H1 (cell line): ENCODE results near the gene GOLGA8S. TPM values are rescaled to one million over a fixed set of nuclear protein-coding genes. Genes with fewer than 3 reads are reported as not detected.

Source experiments
- CTCF ChIA-PET: fragments of 300-600 bp; sonication (Branson Sonifier 250); formaldehyde crosslinking; loops from one replicate; lab custom pipeline; 2021; ENCODE audit not compliant: partially characterized antibody; lab: Charles Lee
- POLR2A ChIA-PET: fragments of 300-600 bp; sonication (Branson Sonifier 250); formaldehyde crosslinking; loops from one replicate; lab custom pipeline; 2021; ENCODE audit warnings: inconsistent platforms; ENCODE audit not compliant: partially characterized antibody; lab: Charles Lee
- DNase-seq, 2 experiments: peaks; one replicate each; pipeline versions ENCODE4 v3.0.0 to v3.0.0-alpha.2; 2010 to 2022; ENCODE audit warnings: low spot score in 2 of 2, low read depth in 1 of 2, mixed read lengths in 1 of 2
- FAIRE-seq: peaks from 2 replicates; lab custom pipeline; 2011; peaks lifted over from hg19 to GRCh38; lab: Jason Lieb, UNC
- H2AFZ ChIP-seq: 2 replicates; pipeline ENCODE4 v1.8.1; 2012; ENCODE audit warnings: low read length, inconsistent platforms
- H2AK5ac ChIP-seq: 2 replicates; pipeline ENCODE4 v1.6.1; 2013; ENCODE audit warnings: low read depth, low read length
- H2BK120ac ChIP-seq: replicated peaks from 2 replicates; pipeline ENCODE3; 2013; ENCODE audit warnings: low read depth, low read length, inconsistent platforms
- H2BK12ac ChIP-seq: 2 replicates; pipeline ENCODE4 v1.6.1; 2013; ENCODE audit warnings: low read depth, low read length
- H2BK15ac ChIP-seq: 2 replicates; pipeline ENCODE4 v1.6.1; 2013; ENCODE audit warnings: low read length
- H2BK20ac ChIP-seq: 2 replicates; pipeline ENCODE4 v1.6.1; 2013; ENCODE audit warnings: low read length
- H2BK5ac ChIP-seq: 2 replicates; pipeline ENCODE4 v1.6.1; 2013; ENCODE audit warnings: low read depth, low read length
- H3K14ac ChIP-seq: 2 replicates; pipeline ENCODE4 v1.6.1; 2013; ENCODE audit warnings: inconsistent platforms; ENCODE audit not compliant: insufficient read length
- H3K18ac ChIP-seq: 2 replicates; pipeline ENCODE4 v1.6.1; 2013; ENCODE audit warnings: low read length; ENCODE audit errors: extremely low read depth
- H3K23ac ChIP-seq: 2 replicates; pipeline ENCODE4 v1.6.1; 2013; ENCODE audit warnings: inconsistent platforms; ENCODE audit not compliant: insufficient read length
- H3K23me2 ChIP-seq: 2 replicates; pipeline ENCODE4 v1.6.1; 2013; ENCODE audit warnings: low read depth, low read length
- H3K27ac ChIP-seq: 2 replicates; pipeline ENCODE4 v1.6.1; 2011; ENCODE audit warnings: low read depth, low read length, inconsistent platforms
- H3K27me3 ChIP-seq, 4 experiments: replicated peaks in 1 of 4; 1 replicate in 1 of 4; 2 replicates in 3 of 4; pipeline versions ENCODE4 v1.6.1 to v1.8.1; 2011 to 2013; ENCODE audit warnings: low read length in 3 of 4, mild to moderate bottlenecking in 3 of 4, inconsistent platforms in 2 of 4, mixed read lengths in 2 of 4, moderate library complexity in 1 of 4; ENCODE audit not compliant: control insufficient read depth in 3 of 4, insufficient read depth in 3 of 4; ENCODE audit errors: extremely low read depth in 1 of 4
- H3K36me3 ChIP-seq, 4 experiments: 2 replicates each; pipeline versions ENCODE4 v1.6.1 to v1.8.1; 2011 to 2013; ENCODE audit warnings: mild to moderate bottlenecking in 4 of 4, low read length in 3 of 4, moderate library complexity in 2 of 4, control low read depth in 1 of 4, inconsistent platforms in 1 of 4; ENCODE audit not compliant: insufficient read depth in 4 of 4, control insufficient read depth in 2 of 4
- H3K4ac ChIP-seq: replicated peaks from 2 replicates; pipeline ENCODE3; 2013; ENCODE audit warnings: low read length, low read depth, mixed read lengths, inconsistent platforms; ENCODE audit not compliant: insufficient read length
- H3K4me1 ChIP-seq, 4 experiments: replicated peaks in 1 of 4; 1 replicate in 1 of 4; 2 replicates in 3 of 4; pipeline versions ENCODE4 v1.6.1 to v1.8.1; 2011 to 2013; ENCODE audit warnings: low read length in 3 of 4, inconsistent platforms in 2 of 4, mixed read lengths in 1 of 4; ENCODE audit not compliant: insufficient read depth in 4 of 4, control insufficient read depth in 3 of 4
- H3K4me2 ChIP-seq, 2 experiments: 2 replicates each; pipeline versions ENCODE4 v1.6.1 to v1.8.1; 2011 to 2013; ENCODE audit warnings: low read depth in 2 of 2, low read length in 2 of 2, control low read depth in 1 of 2, inconsistent platforms in 1 of 2, mild to moderate bottlenecking in 1 of 2; ENCODE audit not compliant: insufficient read depth in 1 of 2
- H3K4me3 ChIP-seq, 4 experiments: fragments of 200-600, 300-600 bp in 1 of 4; sonication (generic), shearing (Covaris generic), sonication (Bioruptor Twin) in 1 of 4; 2 replicates each; pipeline versions ENCODE4 v1.5.1 to v1.8.1; 2011 to 2016; ENCODE audit warnings: low read length in 4 of 4, low read depth in 3 of 4, control low read depth in 2 of 4, inconsistent platforms in 2 of 4, mild to moderate bottlenecking in 2 of 4, mixed read lengths in 1 of 4, moderate library complexity in 1 of 4; ENCODE audit not compliant: insufficient read depth in 2 of 4; ENCODE audit errors: extremely low read depth in 1 of 4
- H3K56ac ChIP-seq: replicated peaks from 2 replicates; pipeline ENCODE3; 2013; ENCODE audit warnings: low read depth, mild to moderate bottlenecking, mixed read lengths, low read length, inconsistent platforms; ENCODE audit not compliant: insufficient read length
- H3K79me1 ChIP-seq: 2 replicates; pipeline ENCODE4 v1.6.1; 2013; ENCODE audit warnings: low read depth, low read length, control low read depth
- H3K79me2 ChIP-seq, 2 experiments: 2 replicates each; pipeline versions ENCODE4 v1.6.1 to v1.8.1; 2012 to 2013; ENCODE audit warnings: low read length in 2 of 2, mild to moderate bottlenecking in 2 of 2, inconsistent platforms in 1 of 2; ENCODE audit not compliant: insufficient read depth in 2 of 2, control insufficient read depth in 1 of 2
- H3K9ac ChIP-seq, 4 experiments: replicated peaks in 1 of 4; 1 replicate in 1 of 4; 2 replicates in 3 of 4; pipeline versions ENCODE4 v1.6.1 to v1.8.1; 2011 to 2013; ENCODE audit warnings: low read depth in 3 of 4, low read length in 3 of 4, control low read depth in 2 of 4, mild to moderate bottlenecking in 2 of 4, moderate library complexity in 2 of 4, inconsistent platforms in 1 of 4; ENCODE audit errors: extremely low read depth in 1 of 4
- H3K9me3 ChIP-seq, 2 experiments: 2 replicates each; pipeline versions ENCODE4 v1.6.1 to v1.8.1; 2012 to 2013; ENCODE audit warnings: mild to moderate bottlenecking in 2 of 2, moderate library complexity in 2 of 2, control low read depth in 1 of 2, inconsistent platforms in 1 of 2, low read depth in 1 of 2, low read length in 1 of 2, mixed read lengths in 1 of 2; ENCODE audit not compliant: insufficient read depth in 2 of 2
- H4K20me1 ChIP-seq, 2 experiments: replicated peaks in 1 of 2; 2 replicates each; pipeline versions ENCODE3 to v1.8.1; 2011 to 2013; ENCODE audit warnings: inconsistent platforms in 2 of 2, low read length in 2 of 2, mild to moderate bottlenecking in 1 of 2; ENCODE audit not compliant: insufficient read depth in 2 of 2, control insufficient read depth in 1 of 2
- H4K5ac ChIP-seq: 2 replicates; pipeline ENCODE4 v1.6.1; 2013; ENCODE audit warnings: low read length, low read depth, mixed read lengths, inconsistent platforms; ENCODE audit not compliant: insufficient read length
- H4K8ac ChIP-seq: 2 replicates; pipeline ENCODE4 v1.8.0; 2013; ENCODE audit warnings: mild to moderate bottlenecking, moderate library complexity, low read length, inconsistent platforms; ENCODE audit not compliant: insufficient read depth; ENCODE audit errors: extremely low read depth
- H4K91ac ChIP-seq: replicated peaks from 2 replicates; pipeline ENCODE3; 2013; ENCODE audit warnings: low read length, mixed read lengths, inconsistent platforms; ENCODE audit not compliant: insufficient read length
- KDM5A ChIP-seq: fragments of 200-600 bp; IDR thresholded peaks from 2 replicates; pipeline ENCODE4 v1.7.1; 2012; ENCODE audit warnings: mild to moderate bottlenecking, low read length, inconsistent platforms, mixed read lengths
- NRF1 ChIP-seq: IDR thresholded peaks from 2 replicates; pipeline ENCODE4 v1.6.1; 2011; ENCODE audit warnings: mild to moderate bottlenecking, low read depth, low read length, improper control_type of control experiment
- POLR2A ChIP-seq, 2 experiments: IDR thresholded peaks; 1 replicate in 1 of 2; 2 replicates in 1 of 2; pipeline ENCODE4 v1.6.1; 2011; ENCODE audit warnings: low read depth in 2 of 2, low read length in 2 of 2, mild to moderate bottlenecking in 2 of 2; ENCODE audit errors: control extremely low read depth in 1 of 2
- SIRT6 ChIP-seq: IDR thresholded peaks from one replicate; pipeline ENCODE4 v1.7.1; 2012; ENCODE audit warnings: low read length, inconsistent platforms
- TBP ChIP-seq: IDR thresholded peaks from 2 replicates; pipeline ENCODE4 v1.6.1; 2011; ENCODE audit warnings: low read depth, low read length, improper control_type of control experiment
- WGBS, 2 experiments: shearing (Covaris generic) in 1 of 2; methylation state at CpG; one replicate each; pipeline versions ENCODE4 v1.1.6 to v1.1.7; 2013 to 2015; ENCODE audit warnings: low lambda C conversion rate in 2 of 2, mixed read lengths in 2 of 2, inconsistent platforms in 1 of 2, low coverage in 1 of 2, missing lambda C conversion rate in 1 of 2; ENCODE audit not compliant: insufficient replicate concordance in 2 of 2, insufficient coverage in 1 of 2, insufficient read length in 1 of 2; ENCODE audit errors: extremely low coverage in 1 of 2, missing lambda C conversion rate in 1 of 2; 5-methylcytosine and 5-hydroxymethylcytosine counted together
- polyA plus RNA-seq, 7 experiments: library from polyadenylated mRNA; depleted of rRNA in 3 of 7; stranded (reverse) in 5 of 7; unstranded in 2 of 7; fragments of >200 nt in 5 of 7; fragments of 200-250 nt in 2 of 7; gene quantifications; 1 replicate in 5 of 7; 2 replicates in 1 of 7; 4 replicates in 1 of 7; pipeline versions ENCODE4 v1.2.1 to v1.2.3, GENCODE V29; 2011 to 2013; ENCODE audit warnings: missing spikeins in 2 of 7, mixed read lengths in 2 of 7
- total RNA-seq: library from RNA; stranded (reverse); fragmentation: NEBNext Ultra II Directional; extraction: Animal tissue kit (Norgen Biotek cat#: 25700); gene quantifications from 2 replicates; pipeline ENCODE4 v1.2.1, GENCODE V29; 2021

Gene GOLGA8S
- total and polyA plus RNA-seq, 2 of the 8 experiments (the other 6 are each of a cell fraction or from before 2014, with no cell fraction given): 0.05 to 0.17 TPM

- Histone ChIP-seq H3K79me1 (no peaks in the 10 kb centered on the region), H2BK20ac (no peak overlapping the region), H4K91ac (no peak overlapping the region), H4K8ac (no peak overlapping the region), H3K9me3 (peaks cover 8 to 24% of the 10 kb centered on the region in 2 experiments), H3K4me1 (no peaks in the 10 kb centered on the region), H2AFZ (no peak overlapping the region), H4K20me1 (no peaks in the 10 kb centered on the region), H3K4me3 (no peak overlapping the region), H3K9ac (no peak overlapping the region), H3K4ac (no peak overlapping the region), H2BK12ac (no peak overlapping the region), H3K23me2 (no peaks in the 10 kb centered on the region), H3K23ac (no peak overlapping the region), H3K27me3 (no peaks in the 10 kb centered on the region), H2BK120ac (no peak overlapping the region)
- no peak for FAIRE-seq
- POLR2A ChIA-PET: no interaction called here
- TF ChIP-seq SIRT6 (no peak), KDM5A (no peak), NRF1 (no peak), TBP (no peak), POLR2A (IDR thresholded peaks at IDR 0.05; ENCODE audit: control extremely low read depth in 1 of 2, low read depth in 2 of 2, low read length in 2 of 2) (no peak)
- TF ChIP-seq, all 59 proteins: peak for 0
- H3K18ac ChIP-seq: no peak overlapping the region
- H4K5ac ChIP-seq: no peak overlapping the region
- no peak overlapping the region for H2BK5ac ChIP-seq
- H2BK15ac ChIP-seq: no peak overlapping the region
- no peak overlapping the region for H2AK5ac ChIP-seq
- no peak overlapping the region for H3K14ac ChIP-seq
- H3K4me2 ChIP-seq: no peak overlapping the region
- H3K56ac ChIP-seq: no peak overlapping the region
- no peak overlapping the region for H3K27ac ChIP-seq
- CTCF ChIA-PET: no interaction called here
- WGBS, 2 experiments: 65% methylated on average over 2 of the region's 2 CpGs; no CpG with 5 or more reads in 1 of the 2 experiments
- no peaks in the 10 kb centered on the region for H3K36me3 ChIP-seq
- no peak for DNase-seq
- no peaks in the 10 kb centered on the region for H3K79me2 ChIP-seq
Observed at GRCh38 chr15:23402140-23402539, 47.6 kb downstream of the GOLGA8S start.
